Epithelial cell of esophagus (primary cell): ENCODE results near the gene CPA5.

Source experiments
- DNase-seq: peaks from one replicate; pipeline ENCODE4 v3.0.0; 2010; ENCODE audit warnings: low read depth
- H3K4me3 ChIP-seq: 2 replicates; pipeline ENCODE4 v1.5.1; 2011; ENCODE audit warnings: mild to moderate bottlenecking, low read length, control low read depth
- CTCF ChIP-seq: IDR thresholded peaks from 2 replicates; pipeline ENCODE4 v1.5.1; 2011; ENCODE audit warnings: low read depth, mild to moderate bottlenecking, low read length, control low read depth, inconsistent platforms; ENCODE audit not compliant: insufficient read depth; ENCODE audit errors: missing control alignments

Gene CPA5

GRCh38 chr7:130365511-130366441 lies 21.2 kb downstream of the CPA5 start:
- no peak overlapping the region for H3K4me3 ChIP-seq
- peak; percentile 74 for DNase-seq
- TF ChIP-seq CTCF: no peak

GRCh38 chr7:130366564-130366963 lies 21.9 kb downstream of the CPA5 start:
- H3K4me3 ChIP-seq: no peak overlapping the region
- no peak for TF ChIP-seq CTCF
- peak; percentile 14 for DNase-seq

- no peak overlapping the region for H3K4me3 ChIP-seq
- no peak for TF ChIP-seq CTCF
- DNase-seq: no peak
These were observed 22.6 kb downstream of the CPA5 start for GRCh38 chr7:130367088-130367755.

GRCh38 chr7:130367836-130368746 lies 23.5 kb downstream of the CPA5 start:
- no peak overlapping the region for H3K4me3 ChIP-seq
- no peak for TF ChIP-seq CTCF
- no peak for DNase-seq

- H3K4me3 ChIP-seq: no peak overlapping the region
- DNase-seq: peak; percentile 39
- TF ChIP-seq CTCF: no peak
These were observed 24.6 kb downstream of the CPA5 start for GRCh38 chr7:130369110-130369711.

GRCh38 chr7:130369831-130370550 lies 25.4 kb downstream of the CPA5 start:
- no peak for TF ChIP-seq CTCF
- H3K4me3 ChIP-seq: no peak overlapping the region
- peak; percentile 21 for DNase-seq
